Prostate gland (tissue), 2 donors: ENCODE data around the gene DSTYK.

Source experiments
- POLR2A ChIP-seq: fragments of 450-650 bp; IDR thresholded peaks from one replicate; pipeline ENCODE4 v1.6.1; 2016; ENCODE audit warnings: antibody characterized with exemption, mild to moderate bottlenecking
- POLR2AphosphoS5 ChIP-seq: sonication (generic); formaldehyde crosslinking; IDR thresholded peaks from one replicate; pipeline ENCODE4 v1.6.1; 2017; ENCODE audit warnings: antibody characterized with exemption
- TF ChIP-seq, protein P1 (sequence below), 4 experiments: fragments of 200-600 bp in 2 of 4; fragments of 450-650 bp in 2 of 4; sonication (generic) in 2 of 4; IDR thresholded peaks; 1 replicate in 3 of 4; 2 replicates in 1 of 4; pipeline ENCODE4 v1.5.1; 2016 to 2019; ENCODE audit warnings: antibody characterized with exemption in 4 of 4, mild to moderate bottlenecking in 2 of 4, moderate library complexity in 2 of 4

DNA sequence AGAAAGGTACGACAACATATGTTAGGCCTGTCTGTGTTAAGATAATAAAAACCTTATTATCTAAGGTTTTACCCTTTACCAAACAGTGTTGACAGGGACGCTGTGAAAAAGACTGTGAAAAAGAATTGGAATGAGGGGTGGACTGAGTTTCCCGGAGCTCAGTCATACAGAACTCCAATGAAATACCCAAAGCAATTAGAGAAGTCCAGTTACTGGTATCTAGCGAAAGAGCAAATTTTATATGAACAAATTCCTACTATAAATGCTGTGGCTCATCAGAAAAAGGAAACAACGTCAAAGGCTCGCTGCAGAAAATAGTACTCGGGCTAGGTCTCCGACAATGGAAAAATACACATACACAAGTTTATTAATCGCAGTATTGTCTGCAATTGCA, 89.0 kb downstream of the DSTYK start:
- TF ChIP-seq, protein P1, sequence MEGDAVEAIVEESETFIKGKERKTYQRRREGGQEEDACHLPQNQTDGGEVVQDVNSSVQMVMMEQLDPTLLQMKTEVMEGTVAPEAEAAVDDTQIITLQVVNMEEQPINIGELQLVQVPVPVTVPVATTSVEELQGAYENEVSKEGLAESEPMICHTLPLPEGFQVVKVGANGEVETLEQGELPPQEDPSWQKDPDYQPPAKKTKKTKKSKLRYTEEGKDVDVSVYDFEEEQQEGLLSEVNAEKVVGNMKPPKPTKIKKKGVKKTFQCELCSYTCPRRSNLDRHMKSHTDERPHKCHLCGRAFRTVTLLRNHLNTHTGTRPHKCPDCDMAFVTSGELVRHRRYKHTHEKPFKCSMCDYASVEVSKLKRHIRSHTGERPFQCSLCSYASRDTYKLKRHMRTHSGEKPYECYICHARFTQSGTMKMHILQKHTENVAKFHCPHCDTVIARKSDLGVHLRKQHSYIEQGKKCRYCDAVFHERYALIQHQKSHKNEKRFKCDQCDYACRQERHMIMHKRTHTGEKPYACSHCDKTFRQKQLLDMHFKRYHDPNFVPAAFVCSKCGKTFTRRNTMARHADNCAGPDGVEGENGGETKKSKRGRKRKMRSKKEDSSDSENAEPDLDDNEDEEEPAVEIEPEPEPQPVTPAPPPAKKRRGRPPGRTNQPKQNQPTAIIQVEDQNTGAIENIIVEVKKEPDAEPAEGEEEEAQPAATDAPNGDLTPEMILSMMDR (IDR thresholded peaks at IDR 0.05), result no peak
- TF ChIP-seq POLR2AphosphoS5 (no peak), POLR2A (no peak)
